Endothelial cell (in vitro differentiated cells): ENCODE measurements around the gene SPON2. TPM values are rescaled to one million over a fixed set of nuclear protein-coding genes. Genes with fewer than 3 reads are reported as not detected.

ENCODE experiments used
- DNase-seq: peaks from one replicate; pipeline ENCODE4 v3.0.0; 2021; ENCODE audit warnings: low spot score
- H3K27ac Mint-ChIP-seq: one replicate; pipeline ENCODE4 v1.8.0; 2021; ENCODE audit warnings: mixed read lengths, inconsistent platforms; ENCODE audit not compliant: unreplicated experiment
- H3K27me3 Mint-ChIP-seq: one replicate; pipeline ENCODE4 v1.8.0; 2021; ENCODE audit warnings: mild to moderate bottlenecking, moderate library complexity, mixed read lengths, inconsistent platforms; ENCODE audit not compliant: unreplicated experiment
- H3K36me3 Mint-ChIP-seq: one replicate; pipeline ENCODE4 v1.8.0; 2021; ENCODE audit warnings: mild to moderate bottlenecking, low read depth, mixed read lengths, inconsistent platforms; ENCODE audit not compliant: unreplicated experiment
- H3K4me1 Mint-ChIP-seq: one replicate; pipeline ENCODE4 v1.8.0; 2021; ENCODE audit warnings: mild to moderate bottlenecking, mixed read lengths, inconsistent platforms; ENCODE audit not compliant: unreplicated experiment
- H3K4me3 Mint-ChIP-seq: one replicate; pipeline ENCODE4 v1.8.0; 2021; ENCODE audit warnings: mild to moderate bottlenecking, mixed read lengths, inconsistent platforms; ENCODE audit not compliant: unreplicated experiment
- H3K9me3 Mint-ChIP-seq: one replicate; pipeline ENCODE4 v1.8.0; 2021; ENCODE audit warnings: mixed read lengths, inconsistent platforms; ENCODE audit not compliant: unreplicated experiment
- CTCF ChIP-seq: fragments of 200-600 bp; sonication (generic); IDR thresholded peaks from one replicate; pipeline ENCODE4 v1.5.0; 2021; ENCODE audit warnings: antibody characterized with exemption; ENCODE audit not compliant: unreplicated experiment
- total RNA-seq: library from RNA; stranded (reverse); fragmentation: NEBNext Ultra II Directional; extraction: Animal tissue kit (Norgen Biotek cat#: 25700); gene quantifications from one replicate; pipeline ENCODE4 v1.2.1, GENCODE V29; 2021; ENCODE audit not compliant: unreplicated experiment

Gene SPON2
- total RNA-seq, 1 donor from 2014 or later: 0.97 TPM

GRCh38 chr4:1180663-1181062, 8.3 kb upstream of the SPON2 start:
- H3K9me3 Mint-ChIP-seq: peaks cover 10% of the 10 kb centered on the region
- H3K4me1 Mint-ChIP-seq: no peaks in the 10 kb centered on the region
- peaks cover 10% of the 10 kb centered on the region for H3K36me3 Mint-ChIP-seq
- no peak for DNase-seq
- peak overlapping the region; percentile 3 for H3K4me3 Mint-ChIP-seq
- peaks cover 9% of the 10 kb centered on the region for H3K27me3 Mint-ChIP-seq
- TF ChIP-seq CTCF: no peak
- no peak overlapping the region for H3K27ac Mint-ChIP-seq

DNA sequence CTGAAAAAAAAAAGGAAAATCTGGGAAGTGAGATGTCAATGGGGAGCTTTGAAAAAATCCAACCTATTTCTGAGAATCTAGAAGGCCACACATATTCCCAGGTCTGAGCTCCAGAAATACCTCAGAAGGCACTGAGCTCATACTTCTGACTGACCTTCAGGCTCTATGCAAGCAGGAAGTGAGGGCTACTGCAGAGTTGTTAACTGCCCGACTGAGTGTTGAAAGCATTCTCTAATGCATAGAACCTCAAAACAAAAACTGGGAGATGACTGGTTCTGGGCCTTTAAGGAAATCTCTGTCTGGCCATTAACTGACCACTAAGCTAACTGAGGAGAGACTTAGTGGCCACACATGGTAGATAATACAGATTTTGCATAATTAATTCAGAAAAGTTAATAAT, 7.6 kb upstream of the SPON2 start:
- H3K27me3 Mint-ChIP-seq: peaks cover 9% of the 10 kb centered on the region
- H3K9me3 Mint-ChIP-seq: peaks cover 10% of the 10 kb centered on the region
- no peak overlapping the region for H3K27ac Mint-ChIP-seq
- peaks cover 10% of the 10 kb centered on the region for H3K36me3 Mint-ChIP-seq
- DNase-seq: no peak
- TF ChIP-seq CTCF: no peak
- no peak overlapping the region for H3K4me3 Mint-ChIP-seq
- H3K4me1 Mint-ChIP-seq: no peaks in the 10 kb centered on the region

DNA sequence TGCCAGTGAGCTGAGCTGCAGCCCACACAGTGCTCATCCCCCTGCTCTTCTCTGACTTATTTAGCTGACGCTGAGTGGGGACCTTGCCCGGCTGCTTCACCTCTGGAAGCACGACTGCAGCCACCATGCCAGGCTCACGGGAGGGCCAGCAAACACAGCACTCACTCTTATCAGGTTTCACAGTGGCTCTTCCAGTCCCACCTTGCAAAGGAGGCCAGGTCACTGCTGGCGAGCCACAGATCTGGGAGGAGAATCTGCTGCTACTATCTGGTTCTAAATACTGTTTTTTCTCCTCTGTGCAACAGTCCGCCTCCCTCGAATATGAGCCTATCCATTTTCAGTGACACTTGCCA, 6.7 kb upstream of the SPON2 start:
- TF ChIP-seq CTCF: no peak
- H3K9me3 Mint-ChIP-seq: peaks cover 10% of the 10 kb centered on the region
- no peaks in the 10 kb centered on the region for H3K4me1 Mint-ChIP-seq
- no peak overlapping the region for H3K27ac Mint-ChIP-seq
- H3K4me3 Mint-ChIP-seq: no peak overlapping the region
- peaks cover 9% of the 10 kb centered on the region for H3K27me3 Mint-ChIP-seq
- peaks cover 10% of the 10 kb centered on the region for H3K36me3 Mint-ChIP-seq
- DNase-seq: no peak

DNA sequence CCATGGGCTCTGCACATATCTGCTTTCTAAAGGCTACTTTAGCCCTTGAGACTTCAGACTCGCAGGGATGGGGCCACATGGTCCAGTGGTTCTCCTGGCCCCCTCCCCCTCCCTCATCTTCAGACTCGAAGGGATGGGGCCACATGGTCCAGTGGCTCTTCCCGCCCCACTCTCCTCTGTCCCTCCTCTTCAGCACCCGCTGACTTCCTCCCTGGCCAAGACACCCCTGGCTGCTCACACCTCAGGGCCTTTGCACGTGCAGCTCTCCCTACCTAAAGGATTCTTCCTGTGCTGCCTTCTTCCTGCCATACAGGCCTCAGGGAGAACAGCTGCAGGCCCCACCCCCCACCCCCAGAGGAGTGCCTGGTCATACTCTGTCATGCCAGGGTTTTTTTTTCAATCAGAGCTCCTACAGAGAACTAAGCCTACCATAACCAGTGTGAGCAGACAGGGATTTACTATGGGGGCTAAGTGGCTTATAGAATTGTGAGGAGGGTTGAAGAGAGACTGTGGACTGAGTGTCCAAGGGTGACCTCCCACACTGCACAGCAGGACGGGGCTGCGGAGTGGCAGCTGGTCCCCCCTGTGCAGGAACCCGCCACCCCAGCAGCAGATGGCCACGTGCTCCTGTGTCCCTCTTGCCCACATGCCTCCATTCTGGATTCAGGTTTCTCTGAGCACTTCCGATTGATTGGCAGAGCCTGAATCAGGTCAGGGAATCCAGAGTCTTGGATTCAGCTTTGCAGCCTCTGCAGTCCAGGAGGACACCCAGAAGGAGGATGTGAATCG, 6.1 kb upstream of the SPON2 start:
- DNase-seq: no peak
- H3K36me3 Mint-ChIP-seq: peaks cover 10% of the 10 kb centered on the region
- H3K27me3 Mint-ChIP-seq: peaks cover 10% of the 10 kb centered on the region
- H3K4me3 Mint-ChIP-seq: no peak overlapping the region
- peaks cover 10% of the 10 kb centered on the region for H3K9me3 Mint-ChIP-seq
- no peak overlapping the region for H3K27ac Mint-ChIP-seq
- H3K4me1 Mint-ChIP-seq: no peaks in the 10 kb centered on the region
- no peak for TF ChIP-seq CTCF

- Mint-ChIP-seq H3K9me3 (peaks cover 10% of the 10 kb centered on the region), H3K4me3 (no peak overlapping the region), H3K27ac (no peak overlapping the region), H3K4me1 (no peaks in the 10 kb centered on the region), H3K36me3 (peaks cover 10% of the 10 kb centered on the region), H3K27me3 (peaks cover 12% of the 10 kb centered on the region)
- no peak for TF ChIP-seq CTCF
- no peak for DNase-seq
Observed at GRCh38 chr4:1177274-1178141, 5.1 kb upstream of the SPON2 start.
